Measurements from ENCODE around the gene SMIM27. TPM values are rescaled to one million over a fixed set of nuclear protein-coding genes. Genes with fewer than 3 reads are reported as not detected.

Gene SMIM27
- total and polyA plus RNA-seq, 2 of the 13 experiments (the other 11 are each of a cell fraction or from before 2014, with no cell fraction given) = 17.9 to 19.0 TPM

GRCh38 chr9:32550562-32551275 lies 1.4 kb upstream of the SMIM27 start (continued):
- TF ChIP-seq ZNF800 (CRISPR knock-in tag; IDR thresholded peaks at IDR 0.05) (peak; percentile 79), ZFP37 (CRISPR knock-in tag; IDR thresholded peaks at IDR 0.05; ENCODE audit: borderline replicate concordance) (0 out of 2 replicates have a peak, but pooled peaks have one; percentile 50), HDAC2 (CRISPR knock-in tag; IDR thresholded peaks at IDR 0.05) (peak; percentile 31), SNRNP70 (IDR thresholded peaks at IDR 0.05; ENCODE audit: low read depth, low read length) (no peak), ZNF691 (CRISPR knock-in tag; IDR thresholded peaks at IDR 0.05; ENCODE audit: borderline replicate concordance, low read depth) (no peak), ZNF747 (CRISPR knock-in tag; IDR thresholded peaks at IDR 0.05; ENCODE audit: borderline replicate concordance) (0 out of 2 replicates have a peak, but pooled peaks have one; percentile 58), ATF6 (CRISPR knock-in tag; conservative IDR thresholded peaks at IDR 0.05) (no peak), ZNF841 (CRISPR knock-in tag; IDR thresholded peaks at IDR 0.05; ENCODE audit: borderline replicate concordance) (no peak), HNRNPLL (IDR thresholded peaks at IDR 0.05; ENCODE audit: low read depth, low read length, poor library complexity, severe bottlenecking) (peak; percentile 87), ZNF121 (CRISPR knock-in tag; IDR thresholded peaks at IDR 0.05) (peak; percentile 99), HES4 (CRISPR knock-in tag; IDR thresholded peaks at IDR 0.05; ENCODE audit: borderline replicate concordance) (peak; percentile 39; the same call in 1 of the 2 replicates), ZNF703 (CRISPR knock-in tag; IDR thresholded peaks at IDR 0.05; ENCODE audit: borderline replicate concordance) (no peak), XRCC5 (optimal IDR thresholded peaks at IDR 0.05; ENCODE audit: low read length) (peak; percentile 3), ZNF3 (CRISPR knock-in tag; IDR thresholded peaks at IDR 0.05) (0 out of 2 replicates have a peak, but pooled peaks have one; percentile 25), IRF2 (CRISPR knock-in tag; IDR thresholded peaks at IDR 0.05) (peak; percentile 60; the same call in 1 of the 2 replicates), ZNF275 (CRISPR knock-in tag; IDR thresholded peaks at IDR 0.05; ENCODE audit: borderline replicate concordance) (peak; percentile 25; the same call in 1 of the 2 replicates), DPF2 (CRISPR knock-in tag; IDR thresholded peaks at IDR 0.05; ENCODE audit: borderline replicate concordance, low read depth) (no peak), ZNF501 (CRISPR knock-in tag; IDR thresholded peaks at IDR 0.05) (peak; percentile 80), CCDC6 (CRISPR knock-in tag; IDR thresholded peaks at IDR 0.05) (peak; percentile 41; the same call in 1 of the 2 replicates), FOXK1 (CRISPR knock-in tag; IDR thresholded peaks at IDR 0.05; ENCODE audit: borderline replicate concordance, low read depth) (peak; percentile 95), GMEB1 (CRISPR knock-in tag; IDR thresholded peaks at IDR 0.05; ENCODE audit: borderline replicate concordance) (peak; percentile 79; the same call in 1 of the 2 replicates)

All from HepG2 (cell line).